ENCODE results near the gene ERN1. TPM values are rescaled to one million over a fixed set of nuclear protein-coding genes. Genes with fewer than 3 reads are reported as not detected.

The ERN1 gene
- total and polyA plus RNA-seq, 2 of the 13 experiments (the other 11 are each of a cell fraction or from before 2014, with no cell fraction given) = 6.0 to 12.7 TPM

DNA sequence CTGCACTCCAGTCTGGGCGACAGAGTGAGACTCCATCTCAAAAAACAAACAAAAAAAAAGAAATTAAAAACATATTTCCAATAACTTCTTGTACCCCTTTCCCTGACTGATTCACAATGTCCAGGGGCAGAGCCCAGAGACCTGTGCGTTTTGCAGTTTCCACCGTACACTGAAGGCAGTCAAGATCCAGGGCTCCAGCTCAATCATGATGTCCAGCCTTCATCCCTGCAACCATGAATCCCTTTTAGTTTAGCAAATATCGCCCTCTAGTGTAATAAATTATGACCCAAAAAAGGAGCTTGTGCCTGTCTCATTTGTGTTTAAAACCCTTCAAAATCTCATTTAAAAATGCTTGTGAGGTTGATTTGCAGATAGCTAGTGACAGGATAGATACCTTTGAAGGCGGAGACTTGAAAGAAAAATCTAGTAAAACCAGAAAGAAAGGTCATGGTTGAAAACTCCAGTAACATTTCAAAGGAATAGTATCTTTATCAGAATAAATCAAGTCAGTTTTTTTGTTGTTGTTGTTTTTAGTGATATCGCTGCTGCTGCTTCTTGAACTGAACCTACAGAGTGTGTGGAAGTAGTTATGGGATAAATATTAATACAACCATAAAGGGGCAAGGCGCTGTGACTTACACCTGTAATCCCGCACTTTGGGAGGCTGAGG, 3.7 kb upstream of the ERN1 start (continued):
- TF ChIP-seq ZBTB37 (CRISPR knock-in tag; IDR thresholded peaks at IDR 0.05) (no peak), ZNF142 (CRISPR knock-in tag; IDR thresholded peaks at IDR 0.05) (no peak), PHF20 (CRISPR knock-in tag; IDR thresholded peaks at IDR 0.05) (no peak), TCF7 (IDR thresholded peaks at IDR 0.05; ENCODE audit: low read depth) (no peak), ZSCAN25 (CRISPR knock-in tag; IDR thresholded peaks at IDR 0.05) (peak; percentile 36; the same call in 1 of the 2 replicates), CREM (IDR thresholded peaks at IDR 0.05) (no peak), CREM (CRISPR knock-in tag; IDR thresholded peaks at IDR 0.05) (no peak), NFIC (IDR thresholded peaks at IDR 0.05; ENCODE audit: low read length) (no peak), ARNT2 (CRISPR knock-in tag; IDR thresholded peaks at IDR 0.05; ENCODE audit: low read depth) (no peak), DNMT3B (CRISPR knock-in tag; conservative IDR thresholded peaks at IDR 0.05) (no peak), NR0B2 (CRISPR knock-in tag; IDR thresholded peaks at IDR 0.05) (no peak), ATF6 (CRISPR knock-in tag; conservative IDR thresholded peaks at IDR 0.05) (no peak), ZNF746 (CRISPR knock-in tag; IDR thresholded peaks at IDR 0.05) (no peak), ETS1 (CRISPR knock-in tag; IDR thresholded peaks at IDR 0.05) (no peak), ZNF281 (CRISPR knock-in tag; IDR thresholded peaks at IDR 0.05; ENCODE audit: borderline replicate concordance) (no peak), ZNF83 (CRISPR knock-in tag; IDR thresholded peaks at IDR 0.05; ENCODE audit: borderline replicate concordance) (no peak)

All from HepG2 (cell line).